Neural cell (in vitro differentiated cells): ENCODE data around the gene FGFR4.

Experiments used
- CTCF ChIP-seq: fragments of 450-650 bp; IDR thresholded peaks from 2 replicates; pipeline ENCODE4 v1.5.1; 2014; ENCODE audit warnings: antibody characterized with exemption, mild to moderate bottlenecking, moderate library complexity; ENCODE audit not compliant: poor library complexity, severe bottlenecking
- EZH2 ChIP-seq: fragments of 200-600, 300-800 bp; shearing (Covaris generic), sonication (generic); IDR thresholded peaks from 2 replicates; pipeline ENCODE4 v1.6.1; 2014; ENCODE audit warnings: antibody characterized with exemption, low read length, borderline replicate concordance, mild to moderate bottlenecking; ENCODE audit not compliant: insufficient read depth, poor library complexity, severe bottlenecking
- MXI1 ChIP-seq: fragments of 450-650 bp; conservative IDR thresholded peaks from 2 replicates; pipeline ENCODE4 v1.6.1; 2014; ENCODE audit warnings: antibody characterized with exemption, mild to moderate bottlenecking; ENCODE audit not compliant: poor library complexity, severe bottlenecking
- POLR2AphosphoS5 ChIP-seq: IDR thresholded peaks from 2 replicates; pipeline ENCODE4 v1.6.1; 2012
- REST ChIP-seq: IDR thresholded peaks from 2 replicates; pipeline ENCODE4 v1.6.1; 2012; ENCODE audit warnings: borderline replicate concordance
- SMC3 ChIP-seq: fragments of 450-650 bp; conservative IDR thresholded peaks from 2 replicates; pipeline ENCODE4 v1.6.1; 2014; ENCODE audit warnings: antibody characterized with exemption, mild to moderate bottlenecking, moderate library complexity; ENCODE audit not compliant: poor library complexity
- TAF1 ChIP-seq: IDR thresholded peaks from 2 replicates; pipeline ENCODE4 v1.6.1; 2012; ENCODE audit warnings: low read depth

- no peak for TF ChIP-seq REST
- TF ChIP-seq POLR2AphosphoS5, result no peak
- TF ChIP-seq CTCF, result no peak
- no peak for TF ChIP-seq EZH2
- TF ChIP-seq TAF1, result no peak
- no peak for TF ChIP-seq MXI1
- no peak for TF ChIP-seq SMC3
Measured at GRCh38 chr5:177093082-177093712, 6.5 kb downstream of the FGFR4 start.
